Central memory CD4-positive, alpha-beta T cell (primary cell): ENCODE measurements around the gene EFNA1.
"Not testable (repeated sequence)": the region's sequence is repeated elsewhere in the genome, so short reads cannot be mapped to it uniquely, and the experiment has no call there.

Experiments used
- DNase-seq: peaks from one replicate; pipeline ENCODE4 v3.0.0; 2022

EFNA1 gene

GRCh38 chr1:155125511-155125945 is 2.1 kb upstream of the EFNA1 start:
- no peak for DNase-seq

- no peak for DNase-seq
Measured at GRCh38 chr1:155125946-155126555, 1.6 kb upstream of the EFNA1 start.

GRCh38 chr1:155126556-155127104 is 1.0 kb upstream of the EFNA1 start:
- peak; percentile 29 for DNase-seq

- DNase-seq: no peak
Measured at GRCh38 chr1:155127967-155128754, 485 bp downstream of the EFNA1 start.

GRCh38 chr1:155128755-155129473 is 1.2 kb downstream of the EFNA1 start:
- DNase-seq: no peak

GRCh38 chr1:155130272-155131006 is 2.8 kb downstream of the EFNA1 start:
- no peak for DNase-seq

- DNase-seq: no peak
Measured at GRCh38 chr1:155131285-155131684, 3.6 kb downstream of the EFNA1 start.

GRCh38 chr1:155131856-155132255 is 4.2 kb downstream of the EFNA1 start:
- no peak for DNase-seq

- no peak for DNase-seq
Measured at GRCh38 chr1:155133799-155134281, 6.2 kb downstream of the EFNA1 start.

- DNase-seq: no peak
Measured at GRCh38 chr1:155134322-155134721, 6.6 kb downstream of the EFNA1 start.

GRCh38 chr1:155134880-155135414 is 7.3 kb downstream of the EFNA1 start:
- DNase-seq: no peak

- DNase-seq: peak; percentile 91
Measured at GRCh38 chr1:155135415-155136028, 7.8 kb downstream of the EFNA1 start, which contains the start of gene SLC50A1. Gene SLC50A1 (plus strand): TSS chr1:155135852. CDS start chr1:155135912, 60 bp downstream.

GRCh38 chr1:155136748-155137147 is 9.1 kb downstream of the EFNA1 start:
- no peak for DNase-seq

GRCh38 chr1:155137154-155137949 is 9.7 kb downstream of the EFNA1 start:
- DNase-seq: no peak

- peak; percentile 82 for DNase-seq
Measured at GRCh38 chr1:155139895-155140629, 12.4 kb downstream of the EFNA1 start, which contains the start of gene DPM3. Gene DPM3 (minus strand): TSS chr1:155140531. CDS start chr1:155140240, 291 bp downstream.

- DNase-seq: no peak
Measured at GRCh38 chr1:155140630-155140953, 12.9 kb downstream of the EFNA1 start.

GRCh38 chr1:155141749-155142148 is 14.1 kb downstream of the EFNA1 start:
- DNase-seq: no peak

- no peak for DNase-seq
Measured at GRCh38 chr1:155145491-155145890, 17.8 kb downstream of the EFNA1 start.

GRCh38 chr1:155155996-155156643 is 28.4 kb downstream of the EFNA1 start:
- DNase-seq: not testable (repeated sequence)
